Measurements from ENCODE around the gene MYO7B.

The MYO7B gene

DNA sequence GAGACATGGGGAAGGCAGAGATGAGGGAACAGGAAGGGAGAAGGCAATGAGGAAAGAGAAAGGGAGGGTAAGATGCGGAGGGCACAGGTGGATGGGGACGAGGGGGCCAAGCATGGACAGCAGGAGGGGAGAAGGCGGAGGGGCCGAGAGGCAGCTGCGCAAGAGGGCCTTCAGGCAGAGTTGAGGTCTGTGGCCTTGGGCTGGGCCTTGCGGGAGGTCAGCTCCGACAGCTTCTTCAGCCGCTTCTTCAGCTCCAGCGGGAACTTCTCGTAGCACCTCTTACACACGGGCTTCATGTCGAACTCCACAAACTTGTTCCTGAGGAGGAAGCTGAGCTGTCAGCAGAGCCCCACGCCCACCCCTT, 103.6 kb downstream of the MYO7B start:
- DNase-seq: no peak

DNA sequence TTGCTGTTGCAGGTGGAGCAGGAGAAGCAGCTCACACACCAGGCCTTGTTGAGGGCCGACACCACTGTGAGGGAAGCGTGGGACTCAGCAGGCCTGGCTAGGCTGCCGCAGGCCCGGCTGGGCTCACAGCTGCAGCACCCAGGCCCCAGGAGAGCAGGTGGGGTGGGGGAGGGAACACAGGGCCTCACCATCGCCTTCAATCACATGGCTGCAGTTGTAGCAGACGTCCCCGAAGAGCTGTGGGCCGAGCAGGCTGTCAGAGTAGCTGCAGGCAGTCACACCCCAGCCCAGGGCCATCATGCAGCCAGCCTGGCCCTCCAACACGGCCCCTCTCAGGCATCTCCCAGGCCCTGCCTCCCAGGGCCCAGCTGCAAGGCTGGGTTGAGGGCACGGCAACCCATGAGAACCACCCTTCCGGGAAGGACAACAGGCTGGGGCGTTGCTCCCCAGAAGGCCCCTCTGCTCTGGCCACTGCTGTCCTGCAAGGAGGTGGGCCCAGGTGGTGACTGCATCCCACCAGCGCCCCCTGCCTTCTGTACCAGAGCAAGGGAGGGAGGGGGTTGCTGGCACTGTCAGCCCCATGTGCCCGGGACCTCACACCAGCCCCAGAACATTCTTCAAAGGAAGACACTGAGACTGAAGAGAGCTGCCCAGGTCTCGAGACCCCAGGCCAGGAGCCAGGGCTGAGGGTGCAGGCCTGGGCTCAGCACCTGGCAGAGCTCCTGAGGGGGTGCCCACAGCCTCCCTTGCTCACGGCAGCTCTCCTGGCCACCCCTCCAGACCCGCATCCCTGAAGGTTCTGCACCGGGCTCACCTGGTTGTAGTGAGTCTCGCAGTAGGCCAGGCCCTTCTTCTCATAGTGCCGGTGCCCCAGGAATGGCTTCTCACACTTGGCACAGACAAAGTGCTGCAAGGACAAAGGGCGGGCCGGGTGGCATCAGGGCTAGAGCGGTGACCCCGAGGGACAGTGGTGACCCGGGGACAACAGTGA, 104.9 kb downstream of the MYO7B start:
- peak; percentile 37 for DNase-seq

DNA sequence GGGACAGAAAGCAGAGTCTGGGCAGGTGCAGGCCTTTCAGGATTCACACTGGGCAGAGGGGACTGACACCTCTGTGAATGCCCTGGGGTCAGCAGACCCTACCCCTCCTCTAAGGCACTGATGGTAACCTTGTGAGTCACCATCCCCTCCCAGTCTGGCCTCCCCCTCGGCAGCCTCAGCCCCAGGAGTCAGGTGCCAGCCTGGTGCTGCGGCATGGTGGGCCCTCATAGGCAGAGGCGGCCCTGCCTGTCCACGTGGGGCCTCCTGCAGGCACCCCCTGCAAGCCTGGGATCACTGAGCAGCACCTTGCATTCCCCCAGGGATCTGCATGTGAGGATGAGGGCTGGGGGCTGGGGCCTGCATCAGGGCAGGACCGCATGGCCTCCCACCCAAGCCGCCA, 105.7 kb downstream of the MYO7B start:
- no peak for DNase-seq

DNA sequence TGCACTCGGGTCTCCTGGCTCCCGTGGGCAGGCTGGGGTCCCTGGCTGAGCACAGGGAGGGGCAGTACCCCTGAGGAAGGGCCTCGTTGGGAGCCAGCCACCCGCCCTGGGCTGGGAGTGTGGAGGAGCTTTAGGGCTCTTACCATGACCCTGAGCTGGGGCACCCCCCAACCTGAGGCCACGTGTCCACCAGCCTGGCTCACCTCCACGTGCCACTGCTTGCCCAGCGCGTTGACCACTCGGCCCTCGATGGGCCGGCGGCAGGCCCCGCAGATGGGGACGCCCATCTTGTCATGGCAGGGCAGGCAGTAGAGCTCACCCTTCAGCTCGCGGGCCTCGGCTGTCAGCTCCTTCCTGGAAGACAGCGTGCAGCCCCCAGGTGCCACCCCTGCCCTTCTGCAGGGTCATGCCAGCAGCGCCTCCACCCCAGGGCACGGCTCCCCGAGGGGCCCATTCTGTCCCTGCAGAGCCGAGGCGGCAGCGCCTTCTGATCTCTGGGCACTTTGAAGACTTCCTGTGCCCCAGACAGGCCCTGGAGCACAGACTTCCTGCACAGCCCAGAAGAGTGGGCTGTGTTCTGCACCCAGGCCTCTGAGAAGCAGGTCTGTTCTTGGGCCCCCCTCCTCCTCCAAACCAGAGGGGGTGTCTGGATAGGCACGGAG, 106.5 kb downstream of the MYO7B start:
- peak; percentile 46 for DNase-seq

DNA sequence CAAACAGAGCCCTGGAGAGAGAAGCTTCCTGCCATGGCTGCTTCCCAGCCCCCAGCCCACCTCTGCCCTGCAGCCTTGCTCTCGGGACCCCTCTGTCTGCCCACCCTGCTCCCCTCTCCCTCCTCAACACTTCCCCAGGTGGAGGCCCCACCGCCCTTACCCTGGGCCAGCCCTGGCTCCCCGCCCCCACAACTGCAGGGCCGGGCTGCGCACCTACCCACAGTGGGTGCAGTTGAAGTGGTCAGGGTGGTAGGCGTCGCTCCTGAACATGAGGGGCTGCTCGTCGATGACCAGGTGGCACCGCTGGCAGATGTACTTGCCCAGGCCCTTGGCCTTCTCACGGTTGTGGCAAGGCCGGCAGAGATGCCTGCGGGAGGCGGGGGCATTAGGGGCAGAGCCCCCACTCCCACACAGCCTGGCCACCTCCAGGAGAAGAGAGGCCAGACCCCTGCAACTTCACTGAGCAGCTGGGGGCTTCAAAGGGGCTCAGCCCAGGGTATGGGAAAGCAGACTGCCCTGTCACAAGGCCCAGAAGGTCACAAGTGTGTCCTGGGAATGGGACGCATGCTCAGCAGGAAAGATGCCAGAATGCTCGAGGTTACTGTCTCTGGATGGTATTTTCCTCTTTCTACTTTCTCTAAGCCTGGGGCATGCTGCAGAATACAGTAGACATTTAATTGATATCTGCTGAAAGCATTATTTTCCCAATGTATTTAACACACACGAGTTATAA, 107.4 kb downstream of the MYO7B start:
- DNase-seq: no peak

DNA sequence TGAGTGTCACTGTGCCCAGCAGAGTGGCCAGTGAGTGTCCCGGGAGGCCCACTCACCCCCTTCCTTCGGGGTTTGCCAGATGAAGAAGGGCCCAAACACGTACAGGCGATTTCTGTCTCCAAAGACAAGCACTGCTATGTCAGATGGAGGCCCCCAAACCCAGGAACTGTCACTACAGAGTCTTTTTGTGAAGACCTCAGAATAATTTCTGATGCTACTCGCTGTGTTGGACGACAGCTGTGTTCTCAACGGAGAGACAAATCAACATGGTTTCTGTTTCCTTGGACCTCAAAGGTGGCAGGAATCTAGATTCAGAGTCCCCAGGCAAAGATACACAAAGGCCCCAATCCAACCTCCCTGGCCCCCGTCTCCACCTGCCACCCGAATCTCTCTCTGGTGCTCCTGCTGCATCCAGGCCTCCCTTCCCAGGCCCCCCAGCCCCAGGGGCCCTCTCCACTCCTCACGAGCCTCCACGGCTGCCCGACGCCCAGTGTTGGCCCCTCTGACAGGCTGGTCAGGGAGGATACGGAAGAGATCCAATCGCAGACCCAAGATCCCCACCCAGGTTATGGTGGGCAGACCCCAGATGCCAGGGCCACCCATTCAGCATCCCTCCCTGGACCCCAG, 108.1 kb downstream of the MYO7B start:
- DNase-seq: no peak

DNA sequence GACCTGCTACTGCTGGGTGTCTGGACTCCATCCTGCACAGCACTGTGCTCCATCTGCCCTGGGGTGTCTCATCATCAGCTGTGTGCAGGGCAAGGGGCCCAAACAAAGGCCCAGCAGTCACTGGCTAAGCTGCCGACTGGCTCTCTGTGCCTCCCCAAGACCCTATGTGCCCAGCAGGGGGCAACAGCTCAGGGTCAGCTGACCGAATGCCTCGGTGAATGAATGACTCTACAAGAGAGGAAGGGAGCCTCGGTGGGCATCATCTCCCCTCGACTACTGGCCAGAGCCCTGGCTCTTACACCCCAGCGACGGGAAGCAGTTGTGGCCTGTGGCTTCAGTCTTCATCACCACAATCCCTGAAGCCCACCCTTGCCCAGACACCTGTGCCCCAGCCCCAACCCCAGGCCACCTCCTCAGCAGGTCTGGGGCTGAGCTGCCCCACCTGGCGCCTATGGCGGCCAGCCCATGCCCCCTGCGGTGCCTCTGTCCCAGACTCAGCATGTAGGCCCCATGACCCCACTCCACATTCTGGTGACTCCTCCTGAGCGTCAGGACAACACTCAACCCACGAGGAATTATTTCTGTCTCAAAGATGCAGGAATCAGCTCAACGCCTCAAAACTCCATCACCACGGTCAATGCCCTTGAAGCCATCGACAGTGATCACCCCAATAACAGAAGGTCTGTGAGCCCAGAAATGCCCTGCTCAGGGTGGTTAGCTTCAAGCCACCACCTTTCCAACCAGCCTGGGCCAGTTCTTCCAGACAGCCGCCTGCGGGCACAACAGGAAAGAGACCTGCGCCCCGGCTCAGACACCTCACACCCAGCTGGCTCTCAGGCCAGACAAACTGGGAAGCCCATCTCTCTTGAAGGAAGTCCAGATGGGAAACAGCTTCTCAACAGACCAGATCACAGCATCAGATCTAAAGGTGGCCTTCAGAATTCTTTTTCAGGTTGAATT, 108.9 kb downstream of the MYO7B start:
- no peak for DNase-seq

DNA sequence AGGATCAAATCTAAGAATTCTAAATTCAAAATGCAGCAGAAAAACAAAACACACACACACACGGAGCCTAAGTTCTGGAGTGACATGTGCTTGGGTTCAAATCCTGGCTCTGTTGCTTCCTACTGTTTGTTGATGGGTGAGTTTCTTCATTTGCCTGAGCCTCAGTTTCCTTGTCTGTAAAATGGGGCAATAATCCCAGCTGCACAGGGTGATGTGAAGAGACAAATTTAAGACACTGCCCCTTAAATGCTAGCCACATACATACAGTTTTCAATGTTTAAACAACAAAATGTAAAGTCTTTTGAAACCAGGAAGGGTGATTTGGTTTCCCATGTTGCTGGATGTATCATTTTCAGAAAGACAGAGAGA, 109.5 kb downstream of the MYO7B start:
- no peak for DNase-seq

DNA sequence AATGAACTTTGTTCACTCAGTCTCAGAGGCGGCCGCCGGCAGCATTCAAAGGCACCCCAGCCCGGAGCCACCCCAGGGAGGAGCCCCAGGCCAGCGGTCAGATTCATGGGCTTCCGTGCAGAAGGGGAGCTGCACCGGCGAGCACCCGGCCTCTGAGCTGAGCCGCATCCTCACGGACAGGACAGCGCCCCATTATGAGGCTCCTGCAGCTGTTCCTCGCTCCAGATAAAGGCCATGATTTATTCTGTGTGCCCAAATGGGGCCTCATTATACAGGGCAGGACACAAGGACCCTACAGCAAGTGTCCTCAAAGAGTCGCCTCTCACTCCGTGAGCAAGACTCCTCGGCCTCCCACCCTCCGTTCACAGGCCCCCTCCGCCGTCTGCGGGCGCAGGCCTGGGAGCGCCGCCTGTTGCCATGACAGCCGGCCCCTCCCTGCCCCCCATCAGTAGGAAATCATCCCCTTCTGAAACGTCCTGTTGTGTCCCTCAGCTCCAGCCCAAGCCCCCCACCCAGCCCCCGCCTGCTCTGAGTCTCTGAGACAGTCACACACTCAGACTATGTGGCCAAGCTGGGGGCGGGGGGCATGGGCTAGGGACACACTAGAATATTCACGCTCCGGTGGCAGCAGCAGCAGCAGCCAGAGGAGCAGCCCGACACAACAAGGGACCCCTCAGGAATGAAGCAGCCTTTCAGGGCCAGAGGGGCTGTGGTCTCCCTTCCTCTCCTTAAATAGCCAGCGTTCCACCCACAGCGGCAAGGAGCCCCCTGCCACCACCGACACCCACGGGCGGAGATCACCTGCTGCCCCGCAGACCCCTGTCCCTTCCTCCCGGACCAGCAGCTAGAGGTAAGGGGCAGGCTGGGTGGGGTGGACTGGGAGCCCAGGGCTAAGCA, 110.2 kb downstream of the MYO7B start, which contains the start of gene GPR17:
TSS of gene GPR17 (plus strand) at position 759 of the 897 bp plus-strand sequence. CDS start 4,583 bp downstream, outside the sequence.
- DNase-seq: no peak

DNA sequence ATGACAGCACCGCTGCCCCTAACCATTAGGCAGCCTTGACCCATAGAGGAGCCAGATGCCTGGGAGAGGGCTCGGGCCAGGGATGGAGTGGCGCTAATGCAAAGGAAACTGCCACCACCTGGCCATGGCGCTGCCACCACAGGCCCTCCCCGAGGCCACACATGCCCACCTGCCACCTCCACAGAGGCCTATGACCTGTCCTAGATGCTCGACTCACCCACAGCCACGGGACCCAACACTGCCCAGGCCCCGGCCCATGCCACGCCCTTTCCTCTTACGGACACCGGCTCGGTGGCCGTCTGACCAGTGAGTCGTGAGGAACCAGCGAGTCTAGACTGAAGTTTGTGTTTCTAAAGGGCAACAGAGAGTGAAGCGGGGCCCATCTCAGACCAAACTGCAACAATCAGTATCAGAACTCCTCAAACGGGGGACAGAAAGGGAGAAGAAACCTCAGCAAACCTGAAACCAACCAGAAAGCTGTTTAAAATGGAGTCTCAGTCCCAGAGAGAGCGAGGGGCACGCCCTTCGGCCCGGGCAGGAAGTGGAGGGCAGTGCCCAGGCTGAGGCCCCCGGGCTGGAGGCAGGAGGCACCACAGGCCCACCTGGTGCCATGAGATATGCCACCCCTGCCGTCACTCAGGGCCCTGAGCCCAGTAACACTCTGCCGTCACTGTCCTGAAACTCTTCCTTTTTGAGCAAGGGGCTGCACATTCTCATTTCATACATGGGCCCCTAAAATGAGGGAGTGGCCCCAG, 111.2 kb downstream of the MYO7B start:
- no peak for DNase-seq

DNA sequence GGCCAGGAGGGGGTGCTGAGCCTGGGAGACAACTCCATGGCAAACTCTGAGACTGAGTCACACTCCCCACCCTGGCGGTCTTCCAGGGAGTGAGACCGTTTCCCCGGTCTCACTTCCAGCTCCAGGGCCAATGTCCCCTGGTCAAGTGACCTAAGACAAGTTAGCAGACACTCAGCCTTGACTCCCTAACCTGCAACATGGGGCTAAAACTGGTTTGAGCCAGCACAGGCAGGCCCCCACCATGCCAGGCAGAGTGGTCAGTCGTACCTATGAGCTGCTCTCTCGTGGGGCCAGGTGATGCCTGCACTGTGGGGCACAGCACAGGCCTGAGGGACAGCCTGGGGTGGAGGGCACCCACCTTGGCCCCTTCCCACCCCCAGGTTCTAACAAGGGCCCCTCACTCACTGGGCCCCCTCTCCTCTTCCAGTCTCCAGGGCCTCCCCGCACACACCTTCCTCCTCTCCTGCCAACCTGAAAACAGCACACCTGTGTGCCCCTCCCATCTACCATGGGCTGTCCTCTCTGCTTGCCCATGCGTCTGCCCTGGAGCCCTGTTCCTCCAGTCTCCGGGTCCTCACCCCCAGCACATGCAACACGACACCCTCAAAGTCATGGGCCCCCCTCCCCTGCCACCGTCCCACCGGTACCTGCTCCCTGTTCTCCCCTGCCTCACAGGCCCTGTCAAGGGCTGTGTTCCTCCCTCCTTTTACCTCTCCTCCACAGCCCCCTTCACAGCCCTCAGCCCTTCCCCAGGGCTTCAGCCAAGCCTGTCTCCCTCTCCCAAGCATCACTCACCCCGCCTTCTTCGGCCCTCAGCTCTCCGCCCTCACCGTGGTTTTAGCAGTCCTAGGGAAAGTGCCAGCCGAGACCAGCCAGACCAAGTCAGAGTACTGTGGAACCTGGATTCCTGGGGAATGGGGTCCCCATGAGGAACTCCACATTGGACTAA, 112.0 kb downstream of the MYO7B start:
- DNase-seq: no peak

DNA sequence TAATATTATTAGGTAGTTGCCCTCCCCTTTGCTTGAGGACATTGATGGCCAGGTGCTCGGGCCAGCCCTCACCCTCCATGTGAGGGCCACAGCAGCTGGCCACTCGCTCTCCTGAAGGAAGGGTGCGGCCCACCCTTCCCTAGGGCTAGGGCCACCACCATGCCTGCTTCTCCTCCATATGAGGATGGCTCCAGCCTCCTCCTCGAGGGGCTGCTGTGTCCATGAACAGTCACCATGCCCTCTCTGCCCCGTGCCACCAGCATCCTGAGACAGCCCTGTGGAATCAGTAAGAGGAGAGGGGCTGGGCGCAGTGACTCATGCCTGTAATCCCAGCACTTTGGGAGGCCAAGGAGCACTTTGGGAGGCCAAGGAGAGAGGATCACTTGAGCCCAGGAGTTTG, 112.8 kb downstream of the MYO7B start:
- DNase-seq: no peak

DNA sequence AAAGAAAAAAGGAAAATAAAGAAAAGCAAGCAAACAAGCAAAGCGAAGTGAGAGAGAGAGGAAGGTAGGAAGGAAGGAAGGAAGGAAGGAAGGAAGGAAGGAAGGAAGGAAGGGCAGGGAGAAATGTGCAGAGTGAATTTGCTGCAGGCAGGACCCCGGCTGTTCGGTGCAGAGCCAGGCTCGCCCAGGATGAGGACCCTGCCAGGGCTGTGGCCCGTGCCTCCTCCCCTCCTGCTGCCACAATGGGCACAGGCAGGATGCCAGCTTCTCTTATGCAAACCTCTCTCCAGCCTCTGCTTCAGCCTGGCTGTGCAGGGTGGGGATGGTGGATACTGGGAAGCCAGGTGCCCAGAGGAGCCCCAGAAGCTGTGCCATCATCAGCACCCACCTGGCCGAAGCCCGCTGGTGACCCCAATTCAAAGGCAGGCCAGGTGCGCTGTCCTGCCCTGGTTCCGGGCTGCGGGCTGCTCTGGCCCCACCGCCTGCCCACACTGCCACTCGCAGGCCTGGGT, 113.7 kb downstream of the MYO7B start:
- no peak for DNase-seq

DNA sequence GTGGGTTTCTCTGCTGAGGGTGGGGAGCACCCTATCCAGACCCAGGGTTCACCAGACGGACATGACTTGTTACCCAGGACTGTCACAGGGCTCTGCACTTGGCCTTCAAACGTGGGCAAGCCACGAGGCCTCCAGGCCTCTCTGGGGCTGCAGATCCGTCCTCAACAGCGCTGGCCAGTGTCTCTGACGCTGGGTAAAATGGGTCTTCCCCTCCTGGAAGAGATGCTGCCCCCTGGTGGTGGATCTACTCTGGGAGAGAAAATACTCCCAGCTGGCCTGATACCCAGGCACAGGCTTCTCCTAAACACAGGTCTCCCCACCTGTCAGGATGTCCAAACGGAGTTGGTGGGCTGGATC, 114.2 kb downstream of the MYO7B start:
- peak; percentile 92 for DNase-seq

DNA sequence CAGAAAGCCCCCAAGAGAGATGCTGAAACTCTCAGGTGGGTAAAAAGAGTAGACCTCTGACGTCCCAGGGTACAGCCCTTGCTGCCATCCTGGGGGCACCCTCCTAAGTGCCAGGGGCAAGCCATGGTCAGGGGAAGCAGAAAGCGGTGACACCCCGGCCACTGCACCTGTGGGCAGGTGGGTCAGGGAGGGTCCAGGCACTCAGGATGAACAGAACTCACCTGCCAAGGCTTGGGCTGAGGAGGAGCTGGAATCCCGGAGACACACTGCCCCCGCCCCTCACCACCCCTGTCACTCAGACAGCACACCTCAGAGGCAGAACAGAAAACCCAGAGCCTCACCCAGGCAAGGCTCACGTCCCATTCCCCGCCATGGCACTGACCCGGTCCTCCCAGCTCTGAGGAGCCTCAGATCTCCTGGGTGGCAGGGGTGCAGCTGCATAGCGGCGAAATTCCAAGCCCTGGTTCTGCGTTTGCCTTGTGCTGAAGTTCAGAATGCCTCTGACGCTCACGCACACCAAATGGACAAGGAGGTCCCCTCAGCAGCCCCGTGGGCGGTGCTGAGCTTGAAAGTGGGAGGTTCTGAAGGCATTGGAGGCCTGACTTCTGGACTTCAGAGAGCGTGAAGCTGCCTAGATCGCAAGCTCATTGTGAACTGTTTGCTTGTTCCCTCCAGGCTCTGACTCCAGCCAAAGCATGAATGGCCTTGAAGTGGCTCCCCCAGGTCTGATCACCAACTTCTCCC, 114.7 kb downstream of the MYO7B start:
- DNase-seq: no peak

DNA sequence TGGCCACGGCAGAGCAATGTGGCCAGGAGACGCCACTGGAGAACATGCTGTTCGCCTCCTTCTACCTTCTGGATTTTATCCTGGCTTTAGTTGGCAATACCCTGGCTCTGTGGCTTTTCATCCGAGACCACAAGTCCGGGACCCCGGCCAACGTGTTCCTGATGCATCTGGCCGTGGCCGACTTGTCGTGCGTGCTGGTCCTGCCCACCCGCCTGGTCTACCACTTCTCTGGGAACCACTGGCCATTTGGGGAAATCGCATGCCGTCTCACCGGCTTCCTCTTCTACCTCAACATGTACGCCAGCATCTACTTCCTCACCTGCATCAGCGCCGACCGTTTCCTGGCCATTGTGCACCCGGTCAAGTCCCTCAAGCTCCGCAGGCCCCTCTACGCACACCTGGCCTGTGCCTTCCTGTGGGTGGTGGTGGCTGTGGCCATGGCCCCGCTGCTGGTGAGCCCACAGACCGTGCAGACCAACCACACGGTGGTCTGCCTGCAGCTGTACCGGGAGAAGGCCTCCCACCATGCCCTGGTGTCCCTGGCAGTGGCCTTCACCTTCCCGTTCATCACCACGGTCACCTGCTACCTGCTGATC, 115.4 kb downstream of the MYO7B start:
- DNase-seq: no peak

DNA sequence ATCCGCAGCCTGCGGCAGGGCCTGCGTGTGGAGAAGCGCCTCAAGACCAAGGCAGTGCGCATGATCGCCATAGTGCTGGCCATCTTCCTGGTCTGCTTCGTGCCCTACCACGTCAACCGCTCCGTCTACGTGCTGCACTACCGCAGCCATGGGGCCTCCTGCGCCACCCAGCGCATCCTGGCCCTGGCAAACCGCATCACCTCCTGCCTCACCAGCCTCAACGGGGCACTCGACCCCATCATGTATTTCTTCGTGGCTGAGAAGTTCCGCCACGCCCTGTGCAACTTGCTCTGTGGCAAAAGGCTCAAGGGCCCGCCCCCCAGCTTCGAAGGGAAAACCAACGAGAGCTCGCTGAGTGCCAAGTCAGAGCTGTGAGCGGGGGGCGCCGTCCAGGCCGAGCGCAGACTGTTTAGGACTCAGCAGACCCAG, 115.9 kb downstream of the MYO7B start:
- DNase-seq: no peak
